Prostate gland (tissue), 2 donors: Measurements from ENCODE around the gene NTSR2.

ENCODE experiments used
- POLR2A ChIP-seq: fragments of 450-650 bp; IDR thresholded peaks from one replicate; pipeline ENCODE4 v1.6.1; 2016; ENCODE audit warnings: antibody characterized with exemption, mild to moderate bottlenecking
- POLR2AphosphoS5 ChIP-seq: sonication (generic); formaldehyde crosslinking; IDR thresholded peaks from one replicate; pipeline ENCODE4 v1.6.1; 2017; ENCODE audit warnings: antibody characterized with exemption
- TF ChIP-seq, protein P1 (sequence below), 4 experiments: fragments of 200-600 bp in 2 of 4; fragments of 450-650 bp in 2 of 4; sonication (generic) in 2 of 4; IDR thresholded peaks; 1 replicate in 3 of 4; 2 replicates in 1 of 4; pipeline ENCODE4 v1.5.1; 2016 to 2019; ENCODE audit warnings: antibody characterized with exemption in 4 of 4, mild to moderate bottlenecking in 2 of 4, moderate library complexity in 2 of 4

DNA sequence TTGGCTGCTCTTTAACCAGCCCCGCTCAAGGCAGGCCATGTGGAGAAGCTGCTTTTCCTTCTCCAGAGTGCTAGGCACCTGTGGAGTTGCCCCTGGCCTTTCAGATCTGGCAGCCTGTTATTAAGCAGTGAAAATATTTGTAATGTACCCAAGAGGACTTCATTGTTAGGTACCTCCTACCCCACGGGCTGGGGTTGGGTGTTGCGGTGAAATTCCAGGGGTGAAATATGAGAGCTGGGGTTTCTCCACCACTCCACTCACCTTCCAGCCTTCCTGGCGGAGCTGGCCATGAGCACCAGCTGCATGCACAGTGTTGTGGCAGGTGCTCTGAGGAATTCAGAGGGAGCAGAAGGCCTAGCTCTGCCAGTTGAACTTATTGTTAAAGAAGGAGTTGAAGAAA, 39.1 kb downstream of the NTSR2 start:
- no peak for TF ChIP-seq POLR2A
- TF ChIP-seq, protein P1, sequence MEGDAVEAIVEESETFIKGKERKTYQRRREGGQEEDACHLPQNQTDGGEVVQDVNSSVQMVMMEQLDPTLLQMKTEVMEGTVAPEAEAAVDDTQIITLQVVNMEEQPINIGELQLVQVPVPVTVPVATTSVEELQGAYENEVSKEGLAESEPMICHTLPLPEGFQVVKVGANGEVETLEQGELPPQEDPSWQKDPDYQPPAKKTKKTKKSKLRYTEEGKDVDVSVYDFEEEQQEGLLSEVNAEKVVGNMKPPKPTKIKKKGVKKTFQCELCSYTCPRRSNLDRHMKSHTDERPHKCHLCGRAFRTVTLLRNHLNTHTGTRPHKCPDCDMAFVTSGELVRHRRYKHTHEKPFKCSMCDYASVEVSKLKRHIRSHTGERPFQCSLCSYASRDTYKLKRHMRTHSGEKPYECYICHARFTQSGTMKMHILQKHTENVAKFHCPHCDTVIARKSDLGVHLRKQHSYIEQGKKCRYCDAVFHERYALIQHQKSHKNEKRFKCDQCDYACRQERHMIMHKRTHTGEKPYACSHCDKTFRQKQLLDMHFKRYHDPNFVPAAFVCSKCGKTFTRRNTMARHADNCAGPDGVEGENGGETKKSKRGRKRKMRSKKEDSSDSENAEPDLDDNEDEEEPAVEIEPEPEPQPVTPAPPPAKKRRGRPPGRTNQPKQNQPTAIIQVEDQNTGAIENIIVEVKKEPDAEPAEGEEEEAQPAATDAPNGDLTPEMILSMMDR (IDR thresholded peaks at IDR 0.05), result no peak
- no peak for TF ChIP-seq POLR2AphosphoS5
